OCI-LY7 (cell line): Measurements from ENCODE around the gene CPB2.

Experiments
- CTCF ChIP-seq: fragments of 200-600 bp; sonication (generic); conservative IDR thresholded peaks from 2 replicates; pipeline ENCODE4 v1.5.1; 2014; ENCODE audit warnings: mild to moderate bottlenecking, antibody characterized with exemption, low read length, moderate library complexity, mixed read lengths
- EZH2phosphoT487 ChIP-seq: fragments of 200-600 bp; sonication (generic); IDR thresholded peaks from 2 replicates; pipeline ENCODE4 v1.6.1; 2018; ENCODE audit warnings: low read depth, borderline replicate concordance, mild to moderate bottlenecking, mixed run types, antibody characterized with exemption, low read length, moderate library complexity, mixed read lengths

- TF ChIP-seq CTCF (no peak), EZH2phosphoT487 (no peak)
Measured at GRCh38 chr13:46004491-46004890, 100.3 kb downstream of the CPB2 start.
